Tibial artery (tissue), 4 donors: ENCODE results near the gene GANAB.

Experiments used
- DNase-seq, 2 donors: peaks; one replicate each; pipeline ENCODE4 v3.0.0-alpha.2; 2019
- H3K27ac ChIP-seq, 2 donors: fragments of 200-600 bp; sonication (generic) in 1 of 2; 1 replicate in 1 of 2; 2 replicates in 1 of 2; pipeline ENCODE4 v1.5.1; 2018 to 2019; ENCODE audit warnings: mild to moderate bottlenecking in 1 of 2
- H3K27me3 ChIP-seq, 2 donors: fragments of 200-600 bp; sonication (generic) in 1 of 2; one replicate each; pipeline versions ENCODE4 v1.5.1 to v1.6.0; 2016 to 2019
- H3K36me3 ChIP-seq, 3 donors: fragments of 200-600 bp; sonication (generic) in 2 of 3; one replicate each; pipeline ENCODE4 v1.5.1; 2016 to 2019; ENCODE audit warnings: mild to moderate bottlenecking in 2 of 3
- H3K4me1 ChIP-seq, 4 donors: fragments of 200-600 bp; sonication (generic) in 2 of 4; 1 replicate in 3 of 4; 2 replicates in 1 of 4; pipeline ENCODE4 v1.5.1; 2016 to 2019
- H3K4me3 ChIP-seq, 2 donors: fragments of 200-600 bp; sonication (generic) in 1 of 2; 1 replicate in 1 of 2; 2 replicates in 1 of 2; pipeline ENCODE4 v1.5.1; 2018 to 2019; ENCODE audit warnings: mild to moderate bottlenecking in 2 of 2
- H3K9me3 ChIP-seq, 3 donors: fragments of 200-600 bp; sonication (generic) in 1 of 3; one replicate each; pipeline ENCODE4 v1.5.1; 2016 to 2019
- intact Hi-C: fragments of 100-400 bp; cut with DNase I; formaldehyde crosslinking; loops from one replicate; pipeline ENCODE4 v1.15.0; 2023; ENCODE audit warnings: low total_unique reads
- TF ChIP-seq, protein P1 (sequence below), 2 experiments: fragments of 200-600 bp in 1 of 2; fragments of 450-650 bp in 1 of 2; IDR thresholded peaks; one replicate each; pipeline ENCODE4 v1.5.1; 2017 to 2019; ENCODE audit warnings: antibody characterized with exemption in 2 of 2, mild to moderate bottlenecking in 1 of 2, moderate library complexity in 1 of 2

GANAB gene

DNA sequence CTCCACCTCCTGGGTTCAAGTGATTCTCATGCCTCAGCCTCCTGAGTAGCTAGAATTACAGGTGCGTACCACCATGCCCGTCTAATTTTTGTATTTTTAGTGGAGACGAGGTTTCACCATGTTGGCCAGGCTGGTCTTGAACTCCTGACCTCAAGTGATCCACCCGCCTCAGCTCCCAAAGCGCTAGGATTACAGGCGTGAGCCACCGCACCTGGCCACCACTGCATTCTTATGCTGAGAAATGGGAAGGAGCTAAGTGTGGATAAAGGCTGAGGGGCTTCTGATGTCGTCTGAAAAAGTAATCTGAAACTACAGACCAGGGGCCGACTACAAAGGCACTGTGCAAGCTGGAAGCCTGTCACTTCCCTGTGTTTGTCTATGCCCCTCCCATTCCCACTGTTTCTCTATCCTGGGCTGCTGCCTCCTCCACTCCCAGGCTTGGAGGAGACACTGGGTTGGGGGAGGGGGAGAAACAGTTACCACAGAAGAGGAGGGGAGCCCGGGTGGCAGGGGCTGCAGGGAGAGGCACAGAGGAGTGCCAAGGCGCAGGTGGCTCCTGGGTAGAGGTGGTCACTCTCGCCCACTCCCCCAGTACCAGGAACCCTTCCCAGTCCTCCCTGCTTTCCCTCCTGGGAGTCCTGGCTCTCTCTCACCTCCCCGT, 41.8 kb downstream of the GANAB start:
- DNase-seq = no peak
- H3K4me1 ChIP-seq = peaks cover 5 to 28% (median 20%) of the 10 kb centered on the region in 4 donors
- intact Hi-C loops = no loop called here
- peak overlapping the region; percentile 12 to 99 for H3K27ac ChIP-seq
- TF ChIP-seq, protein P1, sequence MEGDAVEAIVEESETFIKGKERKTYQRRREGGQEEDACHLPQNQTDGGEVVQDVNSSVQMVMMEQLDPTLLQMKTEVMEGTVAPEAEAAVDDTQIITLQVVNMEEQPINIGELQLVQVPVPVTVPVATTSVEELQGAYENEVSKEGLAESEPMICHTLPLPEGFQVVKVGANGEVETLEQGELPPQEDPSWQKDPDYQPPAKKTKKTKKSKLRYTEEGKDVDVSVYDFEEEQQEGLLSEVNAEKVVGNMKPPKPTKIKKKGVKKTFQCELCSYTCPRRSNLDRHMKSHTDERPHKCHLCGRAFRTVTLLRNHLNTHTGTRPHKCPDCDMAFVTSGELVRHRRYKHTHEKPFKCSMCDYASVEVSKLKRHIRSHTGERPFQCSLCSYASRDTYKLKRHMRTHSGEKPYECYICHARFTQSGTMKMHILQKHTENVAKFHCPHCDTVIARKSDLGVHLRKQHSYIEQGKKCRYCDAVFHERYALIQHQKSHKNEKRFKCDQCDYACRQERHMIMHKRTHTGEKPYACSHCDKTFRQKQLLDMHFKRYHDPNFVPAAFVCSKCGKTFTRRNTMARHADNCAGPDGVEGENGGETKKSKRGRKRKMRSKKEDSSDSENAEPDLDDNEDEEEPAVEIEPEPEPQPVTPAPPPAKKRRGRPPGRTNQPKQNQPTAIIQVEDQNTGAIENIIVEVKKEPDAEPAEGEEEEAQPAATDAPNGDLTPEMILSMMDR (IDR thresholded peaks at IDR 0.05) = no peak
- H3K27me3 ChIP-seq = no peaks in the 10 kb centered on the region
- H3K9me3 ChIP-seq = no peaks in the 10 kb centered on the region
- no peak overlapping the region for H3K4me3 ChIP-seq
- H3K36me3 ChIP-seq = peaks cover 21 to 58% (median 42%) of the 10 kb centered on the region in 3 donors

DNA sequence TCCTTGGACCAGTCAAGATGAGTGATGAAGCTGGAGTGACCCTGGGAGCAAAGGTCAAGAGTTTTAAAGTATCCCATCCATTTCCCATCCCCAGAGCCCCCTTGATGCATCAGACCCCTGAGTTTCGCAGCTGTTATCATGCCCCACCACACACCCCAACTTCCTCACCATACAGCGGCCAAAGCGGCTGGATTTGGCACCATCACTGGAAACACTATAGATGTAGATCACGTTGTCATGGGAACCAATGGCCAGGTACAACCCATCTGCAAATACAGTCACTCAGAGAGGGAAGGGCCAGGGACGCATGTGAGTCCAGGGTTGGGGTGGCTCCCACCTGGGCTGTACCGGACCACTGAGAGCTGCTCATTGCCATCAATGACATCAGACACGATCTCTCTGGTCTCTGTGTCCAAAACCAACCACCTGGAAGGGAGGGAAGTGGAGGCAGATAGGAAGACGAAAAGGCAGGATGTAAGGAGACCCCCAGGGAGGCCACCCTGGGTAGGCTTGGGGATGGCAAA, 42.6 kb downstream of the GANAB start:
- TF ChIP-seq, protein P1 (IDR thresholded peaks at IDR 0.05) = no peak
- H3K4me1 ChIP-seq = peaks cover 7 to 35% (median 27%) of the 10 kb centered on the region in 4 donors
- DNase-seq = no peak
- no peaks in the 10 kb centered on the region for H3K9me3 ChIP-seq
- H3K36me3 ChIP-seq = peaks cover 20 to 51% (median 35%) of the 10 kb centered on the region in 3 donors
- no peaks in the 10 kb centered on the region for H3K27me3 ChIP-seq
- intact Hi-C loops = no loop called here
- no peak overlapping the region for H3K4me3 ChIP-seq
- H3K27ac ChIP-seq = peak overlapping the region; percentile 98 to 99

DNA sequence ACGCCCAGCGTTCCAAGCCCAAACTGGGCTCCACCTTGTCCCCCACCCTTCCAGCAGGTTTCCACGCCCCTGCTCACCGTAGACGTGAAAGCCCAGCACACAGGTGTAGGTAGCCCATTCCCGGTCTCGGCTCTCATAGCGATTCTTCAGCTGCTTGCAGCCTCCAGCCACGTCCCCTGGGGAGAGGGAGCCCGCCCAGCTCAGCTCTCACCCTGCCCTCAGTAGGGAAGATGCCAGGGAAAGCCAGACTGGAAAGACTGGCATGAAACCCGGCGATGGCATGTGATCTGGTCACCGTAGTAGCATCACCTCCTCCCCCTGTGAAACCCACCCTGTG, 43.4 kb downstream of the GANAB start:
- no peaks in the 10 kb centered on the region for H3K27me3 ChIP-seq
- H3K27ac ChIP-seq = peak overlapping the region; percentile 98 to 99
- TF ChIP-seq, protein P1 (IDR thresholded peaks at IDR 0.05) = peak in 1 of 2 experiments; percentile 0
- H3K4me1 ChIP-seq = peaks cover 7 to 43% (median 31%) of the 10 kb centered on the region in 4 donors
- peaks cover 17 to 51% (median 32%) of the 10 kb centered on the region in 3 donors for H3K36me3 ChIP-seq
- peak overlapping the region; percentile 96 to 99 for H3K4me3 ChIP-seq
- peak in 1 of 2 donors; percentile 84 for DNase-seq
- intact Hi-C loops = no loop called here
- no peaks in the 10 kb centered on the region for H3K9me3 ChIP-seq

DNA sequence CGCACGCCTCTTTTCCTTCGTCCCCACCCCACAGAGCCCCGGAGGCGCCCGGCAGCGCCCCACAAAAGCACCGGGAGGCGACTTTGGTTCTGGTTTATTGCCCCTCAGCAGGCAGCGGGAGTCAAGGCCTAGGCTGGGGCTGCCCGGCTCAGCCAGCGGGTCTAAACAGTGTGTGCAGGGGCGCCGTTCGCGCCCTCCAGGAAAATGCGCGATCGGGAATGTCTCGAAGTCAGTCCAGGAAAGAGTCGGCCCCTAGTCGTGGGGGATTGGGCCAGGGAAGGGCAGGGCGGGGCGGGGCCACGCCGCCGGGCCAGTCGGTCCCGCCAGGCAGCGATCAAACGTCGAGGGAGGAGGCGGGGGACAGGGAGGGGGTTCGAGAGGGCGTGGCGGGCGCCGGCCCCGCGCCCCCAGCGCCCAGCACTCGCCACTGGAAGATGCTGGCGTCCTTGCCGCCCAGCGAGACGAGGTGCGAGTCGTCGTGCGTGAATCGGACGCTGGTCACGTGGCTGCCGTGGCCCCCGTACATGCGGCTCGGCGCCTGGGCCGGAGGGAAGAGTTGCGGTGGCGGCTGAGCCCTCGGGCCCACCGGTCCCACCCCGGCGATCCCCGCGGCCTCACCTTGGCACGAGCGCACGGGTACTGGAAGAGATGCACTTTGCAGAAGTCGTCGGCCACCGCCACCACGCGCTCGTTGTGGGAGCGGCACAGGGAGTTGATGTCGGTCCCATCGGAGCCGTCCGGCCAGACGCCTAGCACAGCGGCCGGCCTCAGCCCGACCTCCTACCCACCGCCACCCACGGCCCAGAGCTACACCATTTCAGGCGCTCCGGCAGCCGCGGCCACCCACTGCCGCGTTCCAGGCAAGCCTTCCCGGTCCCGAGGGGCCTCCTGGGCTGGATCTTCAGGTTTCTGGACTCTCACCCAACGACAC, 44.0 kb downstream of the GANAB start:
- peak; percentile 86 to 89 for DNase-seq
- TF ChIP-seq, protein P1 (IDR thresholded peaks at IDR 0.05) = peak in 1 of 2 experiments; percentile 17
- peaks cover 22 to 51% (median 33%) of the 10 kb centered on the region in 3 donors for H3K36me3 ChIP-seq
- no peaks in the 10 kb centered on the region for H3K9me3 ChIP-seq
- peak overlapping the region; percentile 98 to 99 for H3K27ac ChIP-seq
- peak overlapping the region; percentile 96 to 99 for H3K4me3 ChIP-seq
- intact Hi-C loops = no loop called here
- H3K27me3 ChIP-seq = no peaks in the 10 kb centered on the region
- H3K4me1 ChIP-seq = peaks cover 7 to 43% (median 31%) of the 10 kb centered on the region in 4 donors

DNA sequence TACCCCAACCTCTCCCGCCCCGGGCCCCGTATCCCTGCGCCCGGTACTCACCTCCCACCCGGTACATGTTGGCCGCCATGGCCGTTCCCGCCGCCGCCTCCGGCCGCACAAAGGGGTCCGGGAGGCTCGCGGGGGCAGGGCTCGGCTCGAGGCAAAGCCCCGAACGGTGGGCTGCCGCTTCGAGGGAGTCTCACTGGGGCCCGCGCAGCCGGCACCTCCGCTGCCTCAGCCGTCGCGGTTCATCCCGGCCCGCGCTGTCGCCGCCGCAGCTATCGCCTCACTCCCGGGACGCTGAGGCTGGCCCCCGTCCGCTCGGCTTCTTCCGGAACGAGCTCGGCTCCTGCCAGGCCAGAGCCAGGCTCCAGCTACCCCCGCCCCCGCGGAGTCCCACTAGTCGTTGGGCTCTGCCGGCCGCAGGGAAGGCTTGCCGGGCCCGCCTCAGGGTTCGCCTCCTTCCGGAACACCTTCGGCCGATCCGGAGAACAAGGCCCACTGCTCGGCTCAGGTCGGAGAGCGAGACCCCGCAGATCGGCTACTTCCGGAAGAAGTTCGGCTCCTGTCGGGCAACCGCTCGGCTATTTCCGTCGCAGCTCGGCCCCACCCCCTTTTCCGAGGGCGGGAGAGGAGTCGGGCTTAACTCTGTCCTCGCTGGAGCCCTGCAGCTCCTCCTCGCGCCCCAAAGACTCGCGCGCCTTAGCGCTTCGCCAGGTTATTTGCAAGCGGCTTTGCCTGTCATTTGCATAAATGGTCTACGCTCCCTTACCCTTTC, 44.9 kb downstream of the GANAB start, which contains the start of gene MTA2:
TSS of gene MTA2 (minus strand) at position 494 of the 769 bp plus-strand sequence. CDS start at position 79, 415 bp downstream.
- H3K4me3 ChIP-seq = peak within 1 kb of the TSS; percentile 96 to 99
- H3K9me3 ChIP-seq = no peaks in the 10 kb centered on the region
- peaks cover 29 to 52% (median 35%) of the 10 kb centered on the region in 3 donors for H3K36me3 ChIP-seq
- intact Hi-C loops = no loop called here
- peak within 1 kb of the TSS; percentile 98 to 99 for H3K27ac ChIP-seq
- peaks cover 7 to 43% (median 31%) of the 10 kb centered on the region in 4 donors for H3K4me1 ChIP-seq
- TF ChIP-seq, protein P1 (IDR thresholded peaks at IDR 0.05) = no peak
- H3K27me3 ChIP-seq = no peaks in the 10 kb centered on the region
- peak; percentile 95 to 99 for DNase-seq
